HEK293 (cell line): ENCODE data around the gene BBS7.

Source experiments
- CTCF ChIA-PET: fragments of 350-600 bp; formaldehyde crosslinking; extraction: SDS; loops from one replicate; lab custom pipeline; 2021; ENCODE audit warnings: antibody characterized with exemption; lab: Yijun Ruan, JAX
- POLR2A ChIA-PET: fragments of 300-600 bp; formaldehyde crosslinking; extraction: SDS; loops from one replicate; lab custom pipeline; 2020; ENCODE audit warnings: antibody characterized with exemption, inconsistent platforms; lab: Yijun Ruan, JAX
- H3K27ac ChIP-seq: fragments of 200-500 bp; sonication (Bioruptor generic); 2 replicates; pipeline ENCODE4 v1.5.1; 2014; ENCODE audit warnings: low read depth, low read length, control low read depth, inconsistent platforms; ENCODE audit errors: extremely low read depth
- H3K36me3 ChIP-seq, 2 experiments: fragments of 200-500 bp in 1 of 2; sonication (Bioruptor generic) in 1 of 2; 1 replicate in 1 of 2; 2 replicates in 1 of 2; pipeline ENCODE4 v1.5.1; 2014 to 2017; ENCODE audit warnings: inconsistent platforms in 2 of 2, low read length in 2 of 2; ENCODE audit not compliant: control insufficient read depth in 2 of 2, insufficient read depth in 1 of 2
- H3K4me1 ChIP-seq: fragments of 200-500 bp; sonication (Bioruptor generic); 2 replicates; pipeline ENCODE4 v1.5.1; 2014; ENCODE audit warnings: mild to moderate bottlenecking, low read length, inconsistent platforms; ENCODE audit not compliant: control insufficient read depth, insufficient read depth
- H3K4me3 ChIP-seq: 2 replicates; pipeline ENCODE4 v1.5.1; 2011; ENCODE audit warnings: low read depth, mild to moderate bottlenecking, control low read depth, low read length, moderate library complexity
- H3K9me3 ChIP-seq: fragments of 200-500 bp; sonication (Bioruptor generic); 2 replicates; pipeline ENCODE4 v1.5.1; 2014; ENCODE audit warnings: low read depth, low read length, inconsistent platforms; ENCODE audit not compliant: control insufficient read depth, insufficient read depth
- KLF1 ChIP-seq: fragments of 450-650 bp; formaldehyde crosslinking; IDR thresholded peaks from 2 replicates; pipeline ENCODE4 v1.5.1; 2016; ENCODE audit warnings: missing biosample characterization, missing genetic modification characterization
- OSR2 ChIP-seq: fragments of 450-650 bp; formaldehyde crosslinking; IDR thresholded peaks from 2 replicates; pipeline ENCODE4 v1.5.1; 2016; ENCODE audit warnings: missing biosample characterization, missing genetic modification characterization
- SCRT2 ChIP-seq: fragments of 450-650 bp; formaldehyde crosslinking; IDR thresholded peaks from 2 replicates; pipeline ENCODE4 v1.5.1; 2016; ENCODE audit warnings: missing biosample characterization, missing genetic modification characterization
- SP7 ChIP-seq: fragments of 450-650 bp; formaldehyde crosslinking; IDR thresholded peaks from 2 replicates; pipeline ENCODE4 v1.5.1; 2016; ENCODE audit warnings: missing biosample characterization, missing genetic modification characterization
- ZBTB48 ChIP-seq: fragments of 450-650 bp; formaldehyde crosslinking; IDR thresholded peaks from 2 replicates; pipeline ENCODE4 v1.5.1; 2016; ENCODE audit warnings: missing biosample characterization, missing genetic modification characterization
- ZBTB8A ChIP-seq: fragments of 450-650 bp; formaldehyde crosslinking; IDR thresholded peaks from 2 replicates; pipeline ENCODE4 v1.5.1; 2016; ENCODE audit warnings: missing biosample characterization, missing genetic modification characterization
- ZFP37 ChIP-seq: fragments of 450-650 bp; formaldehyde crosslinking; IDR thresholded peaks from 2 replicates; pipeline ENCODE4 v1.5.1; 2016; ENCODE audit warnings: missing biosample characterization, missing genetic modification characterization
- ZIC2 ChIP-seq: fragments of 450-650 bp; formaldehyde crosslinking; IDR thresholded peaks from 2 replicates; pipeline ENCODE4 v1.5.1; 2016; ENCODE audit warnings: missing biosample characterization, missing genetic modification characterization
- ZNF239 ChIP-seq: fragments of 450-650 bp; formaldehyde crosslinking; IDR thresholded peaks from 2 replicates; pipeline ENCODE4 v1.5.1; 2016; ENCODE audit warnings: missing biosample characterization, missing genetic modification characterization
- ZNF473 ChIP-seq: fragments of 450-650 bp; formaldehyde crosslinking; IDR thresholded peaks from 2 replicates; pipeline ENCODE4 v1.5.1; 2017; ENCODE audit warnings: missing biosample characterization, missing genetic modification characterization
- ZNF510 ChIP-seq: fragments of 450-650 bp; formaldehyde crosslinking; IDR thresholded peaks from 2 replicates; pipeline ENCODE4 v1.5.1; 2018; ENCODE audit warnings: mild to moderate bottlenecking, missing genetic modification characterization, missing biosample characterization; ENCODE audit not compliant: insufficient replicate concordance
- ZNF548 ChIP-seq: fragments of 450-650 bp; formaldehyde crosslinking; IDR thresholded peaks from 2 replicates; pipeline ENCODE4 v1.5.1; 2016; ENCODE audit warnings: missing biosample characterization, missing genetic modification characterization
- ZNF555 ChIP-seq: fragments of 450-650 bp; formaldehyde crosslinking; conservative IDR thresholded peaks from 2 replicates; pipeline ENCODE4 v1.5.1; 2017; ENCODE audit warnings: missing biosample characterization, mild to moderate bottlenecking, missing genetic modification characterization, inconsistent platforms
- ZNF701 ChIP-seq: fragments of 450-650 bp; formaldehyde crosslinking; IDR thresholded peaks from 2 replicates; pipeline ENCODE4 v1.5.1; 2016; ENCODE audit warnings: missing biosample characterization, missing genetic modification characterization
- ZNF768 ChIP-seq: fragments of 450-650 bp; formaldehyde crosslinking; IDR thresholded peaks from 2 replicates; pipeline ENCODE4 v1.5.1; 2018; ENCODE audit warnings: missing biosample characterization, mild to moderate bottlenecking, missing genetic modification characterization
- ZNF830 ChIP-seq: fragments of 450-650 bp; IDR thresholded peaks from 2 replicates; pipeline ENCODE4 v1.5.0; 2018; ENCODE audit warnings: missing biosample characterization, missing genetic modification characterization, low read depth, mild to moderate bottlenecking, moderate library complexity
- ZNF843 ChIP-seq: fragments of 450-650 bp; formaldehyde crosslinking; IDR thresholded peaks from 2 replicates; pipeline ENCODE4 v1.5.1; 2016; ENCODE audit warnings: missing biosample characterization, missing genetic modification characterization
- ZXDB ChIP-seq: fragments of 450-650 bp; formaldehyde crosslinking; IDR thresholded peaks from 2 replicates; pipeline ENCODE4 v1.5.1; 2016; ENCODE audit warnings: missing biosample characterization, missing genetic modification characterization
- TF ChIP-seq, protein P1 (sequence below): fragments of 450-650 bp; formaldehyde crosslinking; IDR thresholded peaks from 2 replicates; pipeline ENCODE4 v1.5.1; 2016; ENCODE audit warnings: missing biosample characterization, missing genetic modification characterization
- TF ChIP-seq, protein P2 (sequence below): fragments of 450-650 bp; formaldehyde crosslinking; IDR thresholded peaks from 2 replicates; pipeline ENCODE4; 2016; ENCODE audit warnings: missing biosample characterization, missing genetic modification characterization
- TF ChIP-seq, protein P3 (sequence below): fragments of 450-650 bp; formaldehyde crosslinking; IDR thresholded peaks from 2 replicates; pipeline ENCODE4 v1.5.1; 2017; ENCODE audit warnings: missing biosample characterization, missing genetic modification characterization
- TF ChIP-seq, protein P4 (sequence below): fragments of 450-650 bp; formaldehyde crosslinking; optimal IDR thresholded peaks from 2 replicates; pipeline ENCODE3; 2016; ENCODE audit warnings: missing biosample characterization, mild to moderate bottlenecking, missing genetic modification characterization
- TF ChIP-seq, protein P5 (sequence below): fragments of 450-650 bp; IDR thresholded peaks from 2 replicates; pipeline ENCODE4 v1.5.1; 2018; ENCODE audit warnings: missing biosample characterization, missing genetic modification characterization

BBS7 gene

DNA sequence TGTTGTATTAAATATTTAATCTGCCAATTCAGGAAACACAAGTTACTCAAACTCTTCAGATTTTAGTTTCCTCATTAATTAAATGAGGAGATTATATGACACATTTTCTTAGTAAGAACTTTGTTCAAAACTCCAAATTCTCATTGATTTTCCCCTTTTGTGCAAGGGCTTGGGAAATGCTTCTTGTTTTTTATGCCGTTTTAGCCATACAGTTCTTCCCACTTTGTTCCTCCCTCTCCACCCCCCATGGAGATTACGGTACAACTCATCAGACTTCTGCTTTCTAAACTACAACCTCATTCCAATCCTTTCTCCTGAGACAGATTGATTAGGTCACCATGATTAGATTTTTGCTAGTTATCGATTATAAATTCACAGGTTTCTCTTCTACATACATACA is 10.9 kb upstream of the BBS7 start:
- ChIA-PET POLR2A (no interaction called here), CTCF (no interaction called here)
- TF ChIP-seq ZBTB48, result no peak
- TF ChIP-seq, protein P1, sequence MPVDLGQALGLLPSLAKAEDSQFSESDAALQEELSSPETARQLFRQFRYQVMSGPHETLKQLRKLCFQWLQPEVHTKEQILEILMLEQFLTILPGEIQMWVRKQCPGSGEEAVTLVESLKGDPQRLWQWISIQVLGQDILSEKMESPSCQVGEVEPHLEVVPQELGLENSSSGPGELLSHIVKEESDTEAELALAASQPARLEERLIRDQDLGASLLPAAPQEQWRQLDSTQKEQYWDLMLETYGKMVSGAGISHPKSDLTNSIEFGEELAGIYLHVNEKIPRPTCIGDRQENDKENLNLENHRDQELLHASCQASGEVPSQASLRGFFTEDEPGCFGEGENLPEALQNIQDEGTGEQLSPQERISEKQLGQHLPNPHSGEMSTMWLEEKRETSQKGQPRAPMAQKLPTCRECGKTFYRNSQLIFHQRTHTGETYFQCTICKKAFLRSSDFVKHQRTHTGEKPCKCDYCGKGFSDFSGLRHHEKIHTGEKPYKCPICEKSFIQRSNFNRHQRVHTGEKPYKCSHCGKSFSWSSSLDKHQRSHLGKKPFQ (tag by site-specific recombination), result no peak
- no peak for TF ChIP-seq ZNF555
- TF ChIP-seq, protein P2, sequence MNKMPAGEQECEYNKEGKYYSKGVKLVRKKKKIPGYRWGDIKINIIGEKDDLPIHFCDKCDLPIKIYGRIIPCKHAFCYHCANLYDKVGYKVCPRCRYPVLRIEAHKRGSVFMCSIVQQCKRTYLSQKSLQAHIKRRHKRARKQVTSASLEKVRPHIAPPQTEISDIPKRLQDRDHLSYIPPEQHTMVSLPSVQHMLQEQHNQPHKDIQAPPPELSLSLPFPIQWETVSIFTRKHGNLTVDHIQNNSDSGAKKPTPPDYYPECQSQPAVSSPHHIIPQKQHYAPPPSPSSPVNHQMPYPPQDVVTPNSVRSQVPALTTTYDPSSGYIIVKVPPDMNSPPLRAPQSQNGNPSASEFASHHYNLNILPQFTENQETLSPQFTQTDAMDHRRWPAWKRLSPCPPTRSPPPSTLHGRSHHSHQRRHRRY (tag by site-specific recombination), result no peak
- no peak for TF ChIP-seq OSR2 (tag by site-specific recombination)
- no peak for TF ChIP-seq ZNF510
- Histone ChIP-seq H3K4me1 (no peaks in the 10 kb centered on the region), H3K4me3 (no peak overlapping the region), H3K9me3 (no peaks in the 10 kb centered on the region), H3K36me3 (no peaks in the 10 kb centered on the region), H3K27ac (no peak overlapping the region)

DNA sequence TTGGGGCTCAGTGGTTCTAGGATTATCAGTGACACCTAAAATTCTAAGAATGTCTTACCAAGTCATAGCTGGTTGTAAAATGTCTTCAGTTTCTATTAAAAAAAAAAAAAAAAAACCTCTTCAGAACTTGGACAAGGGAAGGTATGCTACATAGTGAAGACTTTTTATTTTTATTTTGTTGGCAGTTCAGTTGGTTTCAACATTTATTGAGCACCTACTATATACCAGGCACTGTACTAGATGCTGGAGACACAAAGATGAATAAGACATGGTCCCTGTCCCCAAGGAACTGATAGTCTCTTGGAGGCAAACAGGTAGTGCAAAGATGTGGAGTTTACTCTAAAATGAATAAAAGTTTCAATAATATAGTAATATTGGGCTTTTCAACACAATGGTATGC is 8.9 kb upstream of the BBS7 start:
- Histone ChIP-seq H3K36me3 (no peaks in the 10 kb centered on the region), H3K27ac (no peak overlapping the region), H3K9me3 (no peaks in the 10 kb centered on the region), H3K4me3 (no peak overlapping the region), H3K4me1 (no peaks in the 10 kb centered on the region)
- POLR2A ChIA-PET, result no interaction called here
- CTCF ChIA-PET, result no interaction called here
- TF ChIP-seq SCRT2 (no peak), ZXDB (tag by site-specific recombination) (no peak), ZBTB8A (tag by site-specific recombination) (no peak), ZNF701 (tag by site-specific recombination) (no peak), ZNF473 (tag by site-specific recombination) (no peak), ZNF843 (tag by site-specific recombination) (no peak), ZIC2 (tag by site-specific recombination) (no peak), KLF1 (tag by site-specific recombination) (no peak), ZNF768 (tag by site-specific recombination) (no peak), SP7 (tag by site-specific recombination) (no peak), ZNF239 (tag by site-specific recombination) (no peak), ZNF548 (no peak), ZFP37 (tag by site-specific recombination) (no peak), ZNF830 (no peak)
- TF ChIP-seq, protein P3, sequence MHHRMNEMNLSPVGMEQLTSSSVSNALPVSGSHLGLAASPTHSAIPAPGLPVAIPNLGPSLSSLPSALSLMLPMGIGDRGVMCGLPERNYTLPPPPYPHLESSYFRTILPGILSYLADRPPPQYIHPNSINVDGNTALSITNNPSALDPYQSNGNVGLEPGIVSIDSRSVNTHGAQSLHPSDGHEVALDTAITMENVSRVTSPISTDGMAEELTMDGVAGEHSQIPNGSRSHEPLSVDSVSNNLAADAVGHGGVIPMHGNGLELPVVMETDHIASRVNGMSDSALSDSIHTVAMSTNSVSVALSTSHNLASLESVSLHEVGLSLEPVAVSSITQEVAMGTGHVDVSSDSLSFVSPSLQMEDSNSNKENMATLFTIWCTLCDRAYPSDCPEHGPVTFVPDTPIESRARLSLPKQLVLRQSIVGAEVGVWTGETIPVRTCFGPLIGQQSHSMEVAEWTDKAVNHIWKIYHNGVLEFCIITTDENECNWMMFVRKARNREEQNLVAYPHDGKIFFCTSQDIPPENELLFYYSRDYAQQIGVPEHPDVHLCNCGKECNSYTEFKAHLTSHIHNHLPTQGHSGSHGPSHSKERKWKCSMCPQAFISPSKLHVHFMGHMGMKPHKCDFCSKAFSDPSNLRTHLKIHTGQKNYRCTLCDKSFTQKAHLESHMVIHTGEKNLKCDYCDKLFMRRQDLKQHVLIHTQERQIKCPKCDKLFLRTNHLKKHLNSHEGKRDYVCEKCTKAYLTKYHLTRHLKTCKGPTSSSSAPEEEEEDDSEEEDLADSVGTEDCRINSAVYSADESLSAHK (tag by site-specific recombination), result no peak
- TF ChIP-seq, protein P4, sequence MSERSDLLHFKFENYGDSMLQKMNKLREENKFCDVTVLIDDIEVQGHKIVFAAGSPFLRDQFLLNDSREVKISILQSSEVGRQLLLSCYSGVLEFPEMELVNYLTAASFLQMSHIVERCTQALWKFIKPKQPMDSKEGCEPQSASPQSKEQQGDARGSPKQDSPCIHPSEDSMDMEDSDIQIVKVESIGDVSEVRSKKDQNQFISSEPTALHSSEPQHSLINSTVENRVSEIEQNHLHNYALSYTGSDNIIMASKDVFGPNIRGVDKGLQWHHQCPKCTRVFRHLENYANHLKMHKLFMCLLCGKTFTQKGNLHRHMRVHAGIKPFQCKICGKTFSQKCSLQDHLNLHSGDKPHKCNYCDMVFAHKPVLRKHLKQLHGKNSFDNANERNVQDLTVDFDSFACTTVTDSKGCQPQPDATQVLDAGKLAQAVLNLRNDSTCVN (tag by site-specific recombination), result no peak
- TF ChIP-seq, protein P5, sequence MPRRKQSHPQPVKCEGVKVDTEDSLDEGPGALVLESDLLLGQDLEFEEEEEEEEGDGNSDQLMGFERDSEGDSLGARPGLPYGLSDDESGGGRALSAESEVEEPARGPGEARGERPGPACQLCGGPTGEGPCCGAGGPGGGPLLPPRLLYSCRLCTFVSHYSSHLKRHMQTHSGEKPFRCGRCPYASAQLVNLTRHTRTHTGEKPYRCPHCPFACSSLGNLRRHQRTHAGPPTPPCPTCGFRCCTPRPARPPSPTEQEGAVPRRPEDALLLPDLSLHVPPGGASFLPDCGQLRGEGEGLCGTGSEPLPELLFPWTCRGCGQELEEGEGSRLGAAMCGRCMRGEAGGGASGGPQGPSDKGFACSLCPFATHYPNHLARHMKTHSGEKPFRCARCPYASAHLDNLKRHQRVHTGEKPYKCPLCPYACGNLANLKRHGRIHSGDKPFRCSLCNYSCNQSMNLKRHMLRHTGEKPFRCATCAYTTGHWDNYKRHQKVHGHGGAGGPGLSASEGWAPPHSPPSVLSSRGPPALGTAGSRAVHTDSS (tag by site-specific recombination), result no peak
